H1 (cell line): Measurements from ENCODE around the gene CCDC136. TPM values are rescaled to one million over a fixed set of nuclear protein-coding genes. Genes with fewer than 3 reads are reported as not detected.

ENCODE experiments used
- CTCF ChIA-PET: fragments of 300-600 bp; sonication (Branson Sonifier 250); formaldehyde crosslinking; loops from one replicate; lab custom pipeline; 2021; ENCODE audit not compliant: partially characterized antibody; lab: Charles Lee
- POLR2A ChIA-PET: fragments of 300-600 bp; sonication (Branson Sonifier 250); formaldehyde crosslinking; loops from one replicate; lab custom pipeline; 2021; ENCODE audit warnings: inconsistent platforms; ENCODE audit not compliant: partially characterized antibody; lab: Charles Lee
- DNase-seq, 2 experiments: peaks; one replicate each; pipeline versions ENCODE4 v3.0.0 to v3.0.0-alpha.2; 2010 to 2022; ENCODE audit warnings: low spot score in 2 of 2, low read depth in 1 of 2, mixed read lengths in 1 of 2
- FAIRE-seq: peaks from 2 replicates; lab custom pipeline; 2011; peaks lifted over from hg19 to GRCh38; lab: Jason Lieb, UNC
- H2AFZ ChIP-seq: 2 replicates; pipeline ENCODE4 v1.8.1; 2012; ENCODE audit warnings: low read length, inconsistent platforms
- H2AK5ac ChIP-seq: 2 replicates; pipeline ENCODE4 v1.6.1; 2013; ENCODE audit warnings: low read depth, low read length
- H2BK120ac ChIP-seq: replicated peaks from 2 replicates; pipeline ENCODE3; 2013; ENCODE audit warnings: low read depth, low read length, inconsistent platforms
- H2BK12ac ChIP-seq: 2 replicates; pipeline ENCODE4 v1.6.1; 2013; ENCODE audit warnings: low read depth, low read length
- H2BK15ac ChIP-seq: 2 replicates; pipeline ENCODE4 v1.6.1; 2013; ENCODE audit warnings: low read length
- H2BK20ac ChIP-seq: 2 replicates; pipeline ENCODE4 v1.6.1; 2013; ENCODE audit warnings: low read length
- H2BK5ac ChIP-seq: 2 replicates; pipeline ENCODE4 v1.6.1; 2013; ENCODE audit warnings: low read depth, low read length
- H3K14ac ChIP-seq: 2 replicates; pipeline ENCODE4 v1.6.1; 2013; ENCODE audit warnings: inconsistent platforms; ENCODE audit not compliant: insufficient read length
- H3K18ac ChIP-seq: 2 replicates; pipeline ENCODE4 v1.6.1; 2013; ENCODE audit warnings: low read length; ENCODE audit errors: extremely low read depth
- H3K23ac ChIP-seq: 2 replicates; pipeline ENCODE4 v1.6.1; 2013; ENCODE audit warnings: inconsistent platforms; ENCODE audit not compliant: insufficient read length
- H3K23me2 ChIP-seq: 2 replicates; pipeline ENCODE4 v1.6.1; 2013; ENCODE audit warnings: low read depth, low read length
- H3K27ac ChIP-seq: 2 replicates; pipeline ENCODE4 v1.6.1; 2011; ENCODE audit warnings: low read depth, low read length, inconsistent platforms
- H3K27me3 ChIP-seq, 4 experiments: replicated peaks in 1 of 4; 1 replicate in 1 of 4; 2 replicates in 3 of 4; pipeline versions ENCODE4 v1.6.1 to v1.8.1; 2011 to 2013; ENCODE audit warnings: low read length in 3 of 4, mild to moderate bottlenecking in 3 of 4, inconsistent platforms in 2 of 4, mixed read lengths in 2 of 4, moderate library complexity in 1 of 4; ENCODE audit not compliant: control insufficient read depth in 3 of 4, insufficient read depth in 3 of 4; ENCODE audit errors: extremely low read depth in 1 of 4
- H3K36me3 ChIP-seq, 4 experiments: 2 replicates each; pipeline versions ENCODE4 v1.6.1 to v1.8.1; 2011 to 2013; ENCODE audit warnings: mild to moderate bottlenecking in 4 of 4, low read length in 3 of 4, moderate library complexity in 2 of 4, control low read depth in 1 of 4, inconsistent platforms in 1 of 4; ENCODE audit not compliant: insufficient read depth in 4 of 4, control insufficient read depth in 2 of 4
- H3K4ac ChIP-seq: replicated peaks from 2 replicates; pipeline ENCODE3; 2013; ENCODE audit warnings: low read length, low read depth, mixed read lengths, inconsistent platforms; ENCODE audit not compliant: insufficient read length
- H3K4me1 ChIP-seq, 4 experiments: replicated peaks in 1 of 4; 1 replicate in 1 of 4; 2 replicates in 3 of 4; pipeline versions ENCODE4 v1.6.1 to v1.8.1; 2011 to 2013; ENCODE audit warnings: low read length in 3 of 4, inconsistent platforms in 2 of 4, mixed read lengths in 1 of 4; ENCODE audit not compliant: insufficient read depth in 4 of 4, control insufficient read depth in 3 of 4
- H3K4me2 ChIP-seq, 2 experiments: 2 replicates each; pipeline versions ENCODE4 v1.6.1 to v1.8.1; 2011 to 2013; ENCODE audit warnings: low read depth in 2 of 2, low read length in 2 of 2, control low read depth in 1 of 2, inconsistent platforms in 1 of 2, mild to moderate bottlenecking in 1 of 2; ENCODE audit not compliant: insufficient read depth in 1 of 2
- H3K4me3 ChIP-seq, 4 experiments: fragments of 200-600, 300-600 bp in 1 of 4; sonication (generic), shearing (Covaris generic), sonication (Bioruptor Twin) in 1 of 4; 2 replicates each; pipeline versions ENCODE4 v1.5.1 to v1.8.1; 2011 to 2016; ENCODE audit warnings: low read length in 4 of 4, low read depth in 3 of 4, control low read depth in 2 of 4, inconsistent platforms in 2 of 4, mild to moderate bottlenecking in 2 of 4, mixed read lengths in 1 of 4, moderate library complexity in 1 of 4; ENCODE audit not compliant: insufficient read depth in 2 of 4; ENCODE audit errors: extremely low read depth in 1 of 4
- H3K56ac ChIP-seq: replicated peaks from 2 replicates; pipeline ENCODE3; 2013; ENCODE audit warnings: low read depth, mild to moderate bottlenecking, mixed read lengths, low read length, inconsistent platforms; ENCODE audit not compliant: insufficient read length
- H3K79me1 ChIP-seq: 2 replicates; pipeline ENCODE4 v1.6.1; 2013; ENCODE audit warnings: low read depth, low read length, control low read depth
- H3K79me2 ChIP-seq, 2 experiments: 2 replicates each; pipeline versions ENCODE4 v1.6.1 to v1.8.1; 2012 to 2013; ENCODE audit warnings: low read length in 2 of 2, mild to moderate bottlenecking in 2 of 2, inconsistent platforms in 1 of 2; ENCODE audit not compliant: insufficient read depth in 2 of 2, control insufficient read depth in 1 of 2
- H3K9ac ChIP-seq, 4 experiments: replicated peaks in 1 of 4; 1 replicate in 1 of 4; 2 replicates in 3 of 4; pipeline versions ENCODE4 v1.6.1 to v1.8.1; 2011 to 2013; ENCODE audit warnings: low read depth in 3 of 4, low read length in 3 of 4, control low read depth in 2 of 4, mild to moderate bottlenecking in 2 of 4, moderate library complexity in 2 of 4, inconsistent platforms in 1 of 4; ENCODE audit errors: extremely low read depth in 1 of 4
- H3K9me3 ChIP-seq, 2 experiments: 2 replicates each; pipeline versions ENCODE4 v1.6.1 to v1.8.1; 2012 to 2013; ENCODE audit warnings: mild to moderate bottlenecking in 2 of 2, moderate library complexity in 2 of 2, control low read depth in 1 of 2, inconsistent platforms in 1 of 2, low read depth in 1 of 2, low read length in 1 of 2, mixed read lengths in 1 of 2; ENCODE audit not compliant: insufficient read depth in 2 of 2
- H4K20me1 ChIP-seq, 2 experiments: replicated peaks in 1 of 2; 2 replicates each; pipeline versions ENCODE3 to v1.8.1; 2011 to 2013; ENCODE audit warnings: inconsistent platforms in 2 of 2, low read length in 2 of 2, mild to moderate bottlenecking in 1 of 2; ENCODE audit not compliant: insufficient read depth in 2 of 2, control insufficient read depth in 1 of 2
- H4K5ac ChIP-seq: 2 replicates; pipeline ENCODE4 v1.6.1; 2013; ENCODE audit warnings: low read length, low read depth, mixed read lengths, inconsistent platforms; ENCODE audit not compliant: insufficient read length
- H4K8ac ChIP-seq: 2 replicates; pipeline ENCODE4 v1.8.0; 2013; ENCODE audit warnings: mild to moderate bottlenecking, moderate library complexity, low read length, inconsistent platforms; ENCODE audit not compliant: insufficient read depth; ENCODE audit errors: extremely low read depth
- H4K91ac ChIP-seq: replicated peaks from 2 replicates; pipeline ENCODE3; 2013; ENCODE audit warnings: low read length, mixed read lengths, inconsistent platforms; ENCODE audit not compliant: insufficient read length
- RAD21 ChIP-seq, 2 experiments: IDR thresholded peaks in 1 of 2; conservative IDR thresholded peaks in 1 of 2; 2 replicates each; pipeline ENCODE4 v1.6.1; 2011; ENCODE audit warnings: low read depth in 2 of 2, low read length in 2 of 2, improper control_type of control experiment in 1 of 2, inconsistent platforms in 1 of 2, mild to moderate bottlenecking in 1 of 2, moderate library complexity in 1 of 2
- WGBS, 2 experiments: shearing (Covaris generic) in 1 of 2; methylation state at CpG; one replicate each; pipeline versions ENCODE4 v1.1.6 to v1.1.7; 2013 to 2015; ENCODE audit warnings: low lambda C conversion rate in 2 of 2, mixed read lengths in 2 of 2, inconsistent platforms in 1 of 2, low coverage in 1 of 2, missing lambda C conversion rate in 1 of 2; ENCODE audit not compliant: insufficient replicate concordance in 2 of 2, insufficient coverage in 1 of 2, insufficient read length in 1 of 2; ENCODE audit errors: extremely low coverage in 1 of 2, missing lambda C conversion rate in 1 of 2; 5-methylcytosine and 5-hydroxymethylcytosine counted together
- polyA plus RNA-seq, 7 experiments: library from polyadenylated mRNA; depleted of rRNA in 3 of 7; stranded (reverse) in 5 of 7; unstranded in 2 of 7; fragments of >200 nt in 5 of 7; fragments of 200-250 nt in 2 of 7; gene quantifications; 1 replicate in 5 of 7; 2 replicates in 1 of 7; 4 replicates in 1 of 7; pipeline versions ENCODE4 v1.2.1 to v1.2.3, GENCODE V29; 2011 to 2013; ENCODE audit warnings: missing spikeins in 2 of 7, mixed read lengths in 2 of 7
- total RNA-seq: library from RNA; stranded (reverse); fragmentation: NEBNext Ultra II Directional; extraction: Animal tissue kit (Norgen Biotek cat#: 25700); gene quantifications from 2 replicates; pipeline ENCODE4 v1.2.1, GENCODE V29; 2021

Gene CCDC136
- total and polyA plus RNA-seq, 2 of the 8 experiments (the other 6 are each of a cell fraction or from before 2014, with no cell fraction given): 35.6 to 47.7 TPM

DNA sequence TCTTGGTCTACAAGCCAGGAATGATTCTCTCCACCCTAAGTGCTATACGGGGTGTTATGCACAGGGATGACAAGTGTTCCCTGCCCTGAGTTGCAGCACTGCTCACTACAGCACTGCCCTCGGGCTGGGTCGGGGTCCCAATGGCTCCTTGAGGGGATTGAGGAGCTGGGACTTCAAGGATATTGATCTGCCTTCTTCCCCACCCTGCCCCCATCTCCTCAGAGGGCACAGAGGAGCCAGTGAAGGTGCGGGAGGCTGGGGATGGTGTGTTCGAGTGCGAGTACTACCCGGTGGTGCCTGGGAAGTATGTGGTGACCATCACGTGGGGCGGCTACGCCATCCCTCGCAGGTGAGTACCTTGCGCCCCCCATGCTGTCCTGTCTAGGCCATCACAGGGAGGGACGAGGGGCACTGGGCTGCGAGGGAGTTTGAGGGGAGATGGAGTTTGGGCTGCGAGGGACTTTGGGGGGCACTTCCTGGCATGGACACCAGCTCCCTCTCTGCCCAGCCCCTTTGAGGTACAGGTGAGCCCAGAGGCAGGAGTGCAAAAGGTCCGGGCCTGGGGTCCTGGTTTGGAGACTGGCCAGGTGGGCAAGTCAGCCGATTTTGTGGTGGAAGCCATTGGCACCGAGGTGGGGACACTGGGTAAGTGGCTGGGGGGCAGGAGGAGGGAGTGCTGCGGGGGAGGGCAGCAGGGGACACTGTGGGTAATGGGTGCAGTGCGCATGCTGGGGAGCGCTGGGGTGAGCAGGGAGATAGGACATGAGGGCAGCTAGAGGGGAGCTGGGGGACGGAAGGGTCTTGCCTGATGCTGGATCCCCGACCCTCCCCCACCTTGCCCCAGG lies 48.8 kb downstream of the CCDC136 start:
- H3K4me1 ChIP-seq: peaks cover 0 to 10% (median 5%) of the 10 kb centered on the region in 4 experiments; a peak in 6 of 7 replicates
- H3K79me1 ChIP-seq: no peaks in the 10 kb centered on the region
- no peak overlapping the region for H2AFZ ChIP-seq
- TF ChIP-seq RAD21 (IDR thresholded peaks at IDR 0.05 in 1 of 2, conservative IDR thresholded peaks at IDR 0.05 in 1 of 2; ENCODE audit: low read depth in 2 of 2, low read length in 2 of 2): no peak
- TF ChIP-seq, all 59 proteins: peak for 0
- Histone ChIP-seq H3K27me3 (no peaks in the 10 kb centered on the region; a peak in 1 of 7 replicates), H2BK15ac (peak overlapping the region; percentile 46; the same call in 1 of the 2 replicates), H3K4ac (peak overlapping the region; percentile 46), H2AK5ac (peak overlapping the region; percentile 72; the same call in 1 of the 2 replicates), H3K56ac (no peak overlapping the region), H3K36me3 (no peaks in the 10 kb centered on the region), H3K4me3 (no peak overlapping the region), H3K18ac (no peak overlapping the region), H3K9ac (no peak overlapping the region), H4K5ac (no peak overlapping the region), H3K9me3 (no peaks in the 10 kb centered on the region), H3K14ac (no peak overlapping the region), H2BK120ac (no peak overlapping the region), H3K4me2 (no peak overlapping the region), H2BK12ac (peak overlapping the region; percentile 62; the same call in 1 of the 2 replicates), H3K79me2 (no peaks in the 10 kb centered on the region), H2BK20ac (no peak overlapping the region), H4K91ac (peak overlapping the region; percentile 55), H4K20me1 (no peaks in the 10 kb centered on the region), H3K27ac (no peak overlapping the region), H4K8ac (peak overlapping the region; percentile 47; the same call in 1 of the 2 replicates), H3K23ac (no peak overlapping the region), H3K23me2 (no peaks in the 10 kb centered on the region), H2BK5ac (peak overlapping the region; percentile 75; the same call in 1 of the 2 replicates)
- FAIRE-seq (no peak), DNase-seq (no peak)
- ChIA-PET CTCF (interaction anchor here (0.6 to 11.5 kb wide), 21 partner anchors 6 to 87 kb away, joined by 3 to 148 read pairs (median 6); partner anchors contain the start of genes ATP6V1F and CCDC136), POLR2A (interaction anchor here (0.9 to 2.7 kb wide), 4 partner anchors 8 to 43 kb away, joined by 3 to 15 read pairs (median 4); no protein-coding TSS in a partner anchor)
- 90% methylated on average over 20 of the region's 23 CpGs; no CpG with 5 or more reads in 1 of the 2 experiments for WGBS, 2 experiments
